HTERT RPE-1 (cell line): ENCODE measurements around the gene THADA.

Source experiments
- in situ Hi-C: fragments of 300-500 bp; cut with MboI; formaldehyde crosslinking; loops from 4 replicates; pipeline ENCODE4 v1.14.3; 2020; ENCODE audit warnings: low sequenced_read_pairs

Gene THADA

GRCh38 chr2:43267381-43267780, 328.5 kb downstream of the THADA start:
- in situ Hi-C loops: loop anchor here (25.0 kb wide), 1 partner anchor 430 kb away; no protein-coding TSS in a partner anchor

DNA sequence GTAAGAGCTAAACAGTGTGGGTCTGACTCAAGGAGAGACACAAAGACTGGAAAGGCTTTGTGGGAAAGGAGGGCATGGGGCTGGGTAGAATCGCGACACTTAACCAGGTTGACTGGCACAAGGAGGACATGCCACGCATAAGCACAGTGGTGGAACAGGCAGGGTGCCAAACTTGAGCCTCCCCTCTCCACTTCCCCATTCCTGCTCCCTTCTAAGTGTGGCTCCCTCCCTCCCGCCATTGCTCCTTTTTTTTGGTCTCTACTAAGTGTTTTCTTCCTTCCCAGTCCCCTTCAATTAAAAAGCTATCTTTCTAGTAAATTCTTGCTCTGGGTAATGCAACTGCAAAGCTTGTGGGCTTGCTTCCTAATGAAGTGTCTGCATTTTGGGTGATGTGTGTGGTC, 329.1 kb downstream of the THADA start:
- in situ Hi-C loops: loop anchor here (25.0 kb wide), 1 partner anchor 429 kb away; no protein-coding TSS in a partner anchor

- in situ Hi-C loops: loop anchor here (25.0 kb wide), 1 partner anchor 428 kb away; no protein-coding TSS in a partner anchor
Observed at GRCh38 chr2:43265421-43265820, 330.4 kb downstream of the THADA start.

GRCh38 chr2:43265001-43265400, 330.8 kb downstream of the THADA start:
- in situ Hi-C loops: loop anchor here (25.0 kb wide), 1 partner anchor 428 kb away; no protein-coding TSS in a partner anchor

- in situ Hi-C loops: loop anchor here (25.0 kb wide), 1 partner anchor 426 kb away; no protein-coding TSS in a partner anchor
Observed at GRCh38 chr2:43262951-43263350, 332.9 kb downstream of the THADA start.

GRCh38 chr2:43262239-43262638, 333.6 kb downstream of the THADA start:
- in situ Hi-C loops: loop anchor here (25.0 kb wide), 1 partner anchor 425 kb away; no protein-coding TSS in a partner anchor

- in situ Hi-C loops: loop anchor here (25.0 kb wide), 1 partner anchor 422 kb away; no protein-coding TSS in a partner anchor
Observed at GRCh38 chr2:43259512-43259911, 336.3 kb downstream of the THADA start.

GRCh38 chr2:43258547-43259156, 337.2 kb downstream of the THADA start:
- in situ Hi-C loops: loop anchor here (25.0 kb wide), 1 partner anchor 421 kb away; no protein-coding TSS in a partner anchor

GRCh38 chr2:43255296-43255910, 340.4 kb downstream of the THADA start:
- in situ Hi-C loops: loop anchor here (25.0 kb wide), 1 partner anchor 418 kb away; no protein-coding TSS in a partner anchor

- in situ Hi-C loops: loop anchor here (25.0 kb wide), 1 partner anchor 417 kb away; no protein-coding TSS in a partner anchor
Observed at GRCh38 chr2:43254331-43254730, 341.5 kb downstream of the THADA start.

DNA sequence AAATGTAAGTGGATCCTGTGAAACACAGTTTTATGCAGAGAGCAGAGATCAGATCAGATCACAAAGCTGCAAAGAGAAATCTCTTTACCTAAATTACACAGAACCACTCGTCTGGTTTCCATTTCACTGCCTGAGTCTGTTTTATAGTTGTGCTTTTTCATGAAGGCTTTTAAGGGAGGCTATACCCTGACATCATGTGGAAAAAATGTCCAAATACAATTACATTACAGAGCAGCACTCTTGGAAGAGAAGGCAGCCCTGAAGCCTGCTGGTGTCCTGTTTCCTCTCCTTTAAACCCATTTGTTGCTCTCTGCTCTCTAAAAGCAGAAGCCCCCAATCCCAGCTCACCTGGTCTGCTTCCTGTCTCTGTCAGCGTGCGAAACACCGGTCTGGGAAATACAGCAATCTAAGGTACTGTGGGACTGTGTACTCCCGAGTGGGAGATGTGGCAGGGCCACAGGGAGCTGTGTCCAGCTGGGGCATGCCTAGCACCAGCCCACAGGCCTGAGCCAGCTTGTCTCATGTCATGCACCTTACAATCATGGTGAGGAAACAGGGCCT, 344.6 kb downstream of the THADA start:
- in situ Hi-C loops: loop anchor here (25.0 kb wide), 1 partner anchor 414 kb away; no protein-coding TSS in a partner anchor

DNA sequence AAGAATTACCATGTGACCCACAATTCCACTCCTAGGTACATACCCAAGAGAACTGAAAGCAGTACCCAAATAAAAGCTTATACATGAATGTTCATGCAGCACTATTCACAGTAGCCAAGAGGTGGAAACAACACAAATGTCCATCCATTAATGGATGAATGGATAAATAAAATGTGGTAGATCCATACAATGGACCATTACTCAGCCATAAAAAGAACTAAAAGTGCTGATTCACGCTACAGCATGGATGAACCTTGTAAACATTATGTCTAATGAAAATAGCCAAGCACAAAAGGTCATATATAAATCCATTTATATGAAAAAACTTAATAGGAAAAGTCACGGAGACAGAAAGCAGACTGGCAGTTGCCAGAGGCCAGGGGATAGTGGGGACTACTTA, 345.8 kb downstream of the THADA start:
- in situ Hi-C loops: loop anchor here (25.0 kb wide), 1 partner anchor 413 kb away; no protein-coding TSS in a partner anchor

GRCh38 chr2:43248621-43249020, 347.2 kb downstream of the THADA start:
- in situ Hi-C loops: no loop called here

DNA sequence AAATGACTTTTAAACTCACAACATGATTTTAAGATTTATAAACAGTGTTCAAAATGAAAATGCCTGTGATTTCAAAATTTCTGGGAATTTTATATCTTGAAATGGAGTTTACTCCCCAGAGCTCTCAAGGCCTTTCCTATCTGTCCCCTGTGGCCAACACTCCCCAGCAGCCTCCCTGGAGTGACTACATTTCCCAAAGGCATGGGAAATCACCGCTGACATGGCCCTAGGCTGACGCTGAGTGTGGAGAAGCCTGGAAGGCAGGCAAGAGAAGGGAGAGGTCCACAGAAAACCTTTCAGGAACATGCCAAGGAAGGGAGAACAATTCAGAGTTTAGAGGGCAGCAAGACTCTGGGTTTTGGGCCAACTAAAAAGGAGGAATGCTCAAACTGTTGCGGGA, 349.2 kb downstream of the THADA start:
- in situ Hi-C loops: no loop called here

DNA sequence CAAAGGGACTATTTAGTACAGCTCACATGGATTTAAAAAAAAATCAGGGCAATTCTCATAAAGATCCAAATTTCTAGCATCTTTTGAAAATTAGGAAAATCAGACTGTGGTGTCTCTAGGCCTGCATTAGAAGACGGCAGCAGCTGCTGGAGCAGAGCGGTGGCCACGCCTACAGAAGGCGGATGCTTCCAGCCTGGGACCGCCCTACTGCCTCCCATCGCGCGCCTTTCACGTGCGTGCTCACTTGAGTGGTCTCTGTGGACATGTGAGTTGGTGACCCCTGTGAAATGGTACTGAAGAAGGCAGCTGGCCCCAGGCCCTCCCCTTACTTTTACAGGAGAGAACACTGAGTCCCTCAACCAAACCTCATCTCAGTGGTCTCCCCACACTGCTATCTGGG, 354.3 kb downstream of the THADA start:
- in situ Hi-C loops: no loop called here

DNA sequence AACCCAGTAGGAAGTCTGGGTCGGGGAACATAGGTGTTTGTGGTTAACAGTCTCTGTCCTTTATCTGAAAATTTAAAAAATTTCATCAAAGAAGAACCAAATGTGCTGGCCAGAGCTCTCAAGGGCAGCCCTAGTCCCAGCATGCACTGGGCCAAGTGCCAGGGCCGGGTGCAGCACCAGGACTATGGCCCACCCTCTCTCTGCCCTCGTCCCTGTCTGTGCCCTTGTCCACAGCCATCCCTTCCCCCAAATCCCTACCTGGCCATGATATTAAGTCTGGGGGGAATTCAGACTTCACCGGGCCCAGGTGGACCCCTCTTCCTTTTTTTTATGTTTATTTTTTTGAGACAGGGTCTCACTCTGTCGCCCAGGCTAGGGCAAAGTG, 355.1 kb downstream of the THADA start:
- in situ Hi-C loops: no loop called here

DNA sequence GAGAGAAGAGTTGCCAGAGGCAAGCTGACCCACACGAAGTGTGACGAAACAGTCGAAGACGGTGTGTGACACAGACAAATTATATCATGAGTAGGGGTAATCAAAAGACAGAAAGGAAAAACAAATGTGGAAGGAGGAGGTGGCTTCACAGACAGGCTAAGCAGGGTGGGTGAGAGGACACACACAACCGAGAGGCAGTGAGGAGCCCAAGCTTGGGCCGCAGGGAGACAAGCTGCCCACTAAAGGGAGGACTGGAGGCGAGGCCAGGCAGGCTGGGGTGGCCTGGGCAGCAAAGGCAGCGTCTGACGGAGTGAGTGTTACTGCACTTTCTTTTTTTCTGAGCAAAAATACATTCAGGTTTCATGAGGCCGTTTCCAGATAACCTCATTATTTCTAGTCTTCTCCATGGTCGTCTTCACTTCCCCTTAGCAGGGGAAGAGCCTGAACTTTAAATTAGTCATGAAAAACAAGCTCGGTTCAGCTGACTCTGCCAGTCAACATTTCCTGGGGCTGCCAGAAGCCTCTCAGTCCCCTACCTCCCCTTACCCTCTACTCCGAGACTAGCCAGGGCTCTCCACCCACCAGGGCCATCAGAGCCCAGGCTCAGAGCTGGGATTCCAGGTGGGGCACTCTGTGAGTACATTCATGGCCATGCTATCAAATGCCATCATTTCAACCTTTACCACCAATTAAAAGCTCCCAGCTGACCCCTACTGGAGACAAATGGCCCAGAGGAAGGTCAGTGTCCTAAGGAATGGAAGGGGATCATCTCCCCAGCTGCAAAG, 355.7 kb downstream of the THADA start:
- in situ Hi-C loops: no loop called here

DNA sequence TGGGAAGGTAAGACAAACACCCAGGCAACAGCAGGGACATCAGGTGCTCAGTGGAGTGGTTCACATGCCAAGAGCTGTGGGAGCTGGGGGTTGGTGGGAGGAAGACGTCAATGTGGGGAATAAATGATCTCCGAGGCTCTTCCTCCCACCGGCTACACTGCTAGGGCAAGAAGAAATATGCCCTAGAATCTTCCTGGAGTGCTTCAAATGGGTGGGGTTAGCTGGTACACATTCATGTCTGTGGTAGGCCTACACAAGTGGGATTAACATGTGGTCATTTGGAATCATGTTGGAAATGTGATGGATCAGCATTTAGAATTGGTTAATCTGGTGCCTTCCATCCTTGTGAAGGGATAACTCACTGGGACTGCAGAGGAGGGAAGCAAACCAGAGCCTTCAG, 357.0 kb downstream of the THADA start:
- in situ Hi-C loops: no loop called here

DNA sequence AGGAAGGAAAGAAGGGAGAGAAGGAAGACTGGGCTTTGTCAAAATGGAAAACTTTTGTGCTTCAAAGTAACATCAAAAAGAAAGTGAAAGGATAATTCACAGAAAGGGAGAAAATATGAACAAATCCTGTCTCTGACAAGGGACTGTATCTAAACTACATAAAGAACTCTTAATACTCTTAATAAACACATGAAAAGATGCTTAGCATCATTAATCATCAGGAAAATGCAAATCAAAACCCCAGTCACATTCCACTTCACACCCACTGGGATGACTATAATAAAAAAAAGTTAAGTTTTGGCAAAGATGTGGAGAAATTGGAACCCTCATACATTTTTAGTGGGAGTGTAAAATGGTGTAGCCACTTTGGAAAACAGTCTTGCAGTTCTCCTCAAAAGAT, 357.7 kb downstream of the THADA start:
- in situ Hi-C loops: no loop called here

GRCh38 chr2:43233218-43234212, 362.3 kb downstream of the THADA start:
- in situ Hi-C loops: no loop called here
